Right forelimb (tissue), 1 donor: ENCODE measurements around the gene WFDC12.

Experiments used
- DNase-seq: peaks from one replicate; pipeline ENCODE4 v3.0.0-alpha.2; 2018

The WFDC12 gene

DNA sequence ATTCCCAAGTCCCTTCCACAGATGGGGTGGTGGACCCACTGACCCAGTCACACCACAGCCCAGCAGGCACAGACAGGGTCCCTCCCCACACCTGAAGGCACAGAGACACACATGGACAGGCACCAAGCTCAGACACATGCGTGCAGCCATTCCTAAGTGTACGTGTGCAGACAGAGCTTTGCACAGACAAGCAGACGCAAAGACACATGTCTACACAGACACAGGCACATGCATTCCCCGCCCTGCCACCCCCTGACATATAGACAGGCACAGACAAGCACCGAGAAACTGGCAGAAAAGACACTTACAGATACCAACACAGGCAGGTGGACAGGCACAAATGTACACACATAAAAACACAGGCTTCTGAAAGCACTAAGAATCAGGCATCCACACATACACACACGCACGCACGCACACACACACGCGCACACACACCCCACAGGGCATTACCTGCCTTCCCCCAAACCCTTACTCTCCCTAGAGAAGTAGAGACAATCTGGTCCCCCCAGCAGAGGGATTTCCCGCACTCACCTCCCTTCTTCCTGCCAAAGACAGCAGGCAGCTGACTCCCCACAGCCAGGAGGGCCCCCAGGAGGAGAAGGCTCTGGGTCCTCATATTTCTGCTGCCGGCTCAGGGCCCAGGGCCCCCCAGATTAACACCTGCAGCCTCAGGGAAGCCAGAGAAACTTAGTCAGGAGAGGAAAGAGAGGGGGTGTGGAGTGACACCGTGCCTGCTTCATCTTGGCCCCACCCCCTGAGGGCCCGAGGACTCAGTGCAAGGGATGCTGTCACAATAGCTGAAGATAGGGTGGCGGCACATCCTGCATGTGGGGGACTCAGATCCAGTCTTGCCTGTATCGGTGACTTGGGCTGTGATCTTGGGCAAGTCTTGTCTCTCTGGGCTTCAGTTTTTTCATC is 9.5 kb downstream of the WFDC12 start, which contains the start of gene WFDC5:
Gene WFDC5 (minus strand): TSS at position 710 of the 921 bp plus-strand sequence. CDS start 91 bp downstream, at position 619.
- DNase-seq: no peak

DNA sequence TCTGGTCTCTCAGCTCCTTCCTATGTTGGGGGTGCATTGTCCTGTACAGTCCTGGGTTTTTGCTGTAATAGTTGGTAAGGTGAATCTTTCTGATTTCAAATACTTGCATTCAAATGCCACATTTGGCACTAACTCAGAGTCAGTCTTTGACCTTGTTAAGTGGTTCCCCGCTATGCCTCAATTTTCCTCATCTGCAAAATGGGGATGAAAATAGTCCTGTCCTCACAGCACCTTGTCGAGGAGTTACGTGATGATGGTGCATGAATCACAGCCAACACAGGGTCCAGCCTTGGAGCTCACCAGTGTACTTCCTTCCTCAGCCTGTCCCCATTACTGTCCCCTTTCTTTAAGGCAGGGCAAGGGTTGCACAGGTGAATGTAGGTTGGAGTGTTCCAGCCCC is 10.4 kb downstream of the WFDC12 start:
- no peak for DNase-seq

DNA sequence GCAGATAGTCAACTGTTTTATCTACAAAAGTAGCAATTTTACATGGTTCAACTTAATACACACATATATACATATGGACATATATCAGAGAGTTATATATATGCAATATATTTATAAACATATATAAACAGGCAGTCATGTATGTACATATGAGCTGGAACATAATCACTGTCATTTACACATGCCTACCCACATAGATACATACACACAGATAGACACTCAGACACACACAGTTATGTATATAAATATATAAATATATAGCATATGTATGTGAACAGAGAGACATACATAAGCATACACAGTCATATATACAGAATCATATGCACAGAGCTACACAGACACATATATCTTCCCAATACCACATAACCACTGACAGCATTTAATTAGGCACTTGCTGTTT is 11.5 kb downstream of the WFDC12 start:
- no peak for DNase-seq

DNA sequence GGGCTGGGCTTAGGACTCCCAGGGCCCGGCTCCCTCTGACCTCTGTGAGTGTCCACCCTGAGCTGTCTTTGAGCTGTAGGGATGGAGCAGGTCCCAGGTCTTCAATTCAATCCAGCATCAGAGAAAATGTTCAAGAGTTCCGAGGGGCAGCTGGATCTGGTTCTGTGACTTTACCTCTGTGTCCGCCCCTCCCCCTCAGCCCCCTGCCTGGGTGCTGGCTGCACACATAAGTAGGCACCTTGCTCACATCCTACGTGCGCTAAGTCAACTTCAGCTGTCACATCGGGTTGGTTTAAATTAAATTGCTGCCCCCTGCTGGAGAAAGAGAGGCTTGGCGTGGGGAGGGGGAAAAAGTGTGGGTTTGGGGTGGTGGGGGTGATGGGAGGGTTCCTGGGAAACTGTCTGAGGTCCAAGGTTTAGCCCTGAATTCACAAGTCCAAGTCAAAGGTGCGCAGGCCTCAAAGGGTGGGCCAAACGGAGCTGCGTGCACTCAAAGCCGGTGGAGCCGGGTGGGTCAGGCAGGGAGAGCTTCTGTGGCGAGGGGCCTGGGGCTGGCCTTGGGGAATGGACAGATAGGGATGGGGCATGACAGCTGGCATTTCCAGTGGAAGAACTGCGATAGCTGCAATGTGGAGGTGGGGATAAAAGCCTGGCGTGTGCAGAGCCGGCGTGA is 12.3 kb downstream of the WFDC12 start:
- DNase-seq: no peak

DNA sequence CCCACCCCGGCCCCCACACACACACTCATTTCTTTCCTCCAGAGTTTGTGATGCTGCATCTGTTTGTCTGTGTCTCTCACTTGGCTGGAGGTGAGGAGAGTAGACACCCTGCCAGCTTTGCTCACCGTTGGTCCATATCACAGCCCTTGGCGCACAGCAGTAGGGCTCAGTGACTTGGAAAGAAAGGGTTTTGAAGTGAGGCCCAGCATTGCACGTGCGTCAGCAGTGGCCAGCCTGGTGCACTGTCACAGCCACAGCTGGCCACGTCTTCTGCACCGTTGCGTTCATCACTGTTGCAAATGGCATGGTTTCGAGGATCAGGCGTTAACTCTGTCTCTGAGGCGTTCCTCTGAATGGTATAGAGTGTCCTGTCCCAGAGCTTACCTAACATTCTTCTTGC is 13.0 kb downstream of the WFDC12 start:
- no peak for DNase-seq

DNA sequence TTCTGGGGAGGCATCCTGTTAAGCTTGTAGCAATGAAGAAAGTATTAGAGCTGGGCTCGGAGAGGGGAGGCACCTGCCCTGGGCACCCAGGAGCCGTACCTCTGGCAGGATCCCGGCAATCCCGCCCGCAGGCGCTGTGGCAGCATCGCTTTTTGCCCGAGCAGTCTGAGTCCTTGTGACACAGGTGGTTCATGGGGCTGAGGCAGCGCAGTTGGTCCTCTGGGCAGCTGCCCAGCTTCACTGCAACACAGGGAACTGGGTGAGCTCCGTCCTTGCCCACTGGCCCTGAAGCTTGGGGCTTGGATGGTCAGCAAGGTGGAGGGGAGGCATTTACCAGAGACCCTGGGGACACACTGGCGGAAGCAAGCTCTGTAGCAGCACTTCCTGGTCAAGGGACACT is 14.0 kb downstream of the WFDC12 start:
- no peak for DNase-seq

DNA sequence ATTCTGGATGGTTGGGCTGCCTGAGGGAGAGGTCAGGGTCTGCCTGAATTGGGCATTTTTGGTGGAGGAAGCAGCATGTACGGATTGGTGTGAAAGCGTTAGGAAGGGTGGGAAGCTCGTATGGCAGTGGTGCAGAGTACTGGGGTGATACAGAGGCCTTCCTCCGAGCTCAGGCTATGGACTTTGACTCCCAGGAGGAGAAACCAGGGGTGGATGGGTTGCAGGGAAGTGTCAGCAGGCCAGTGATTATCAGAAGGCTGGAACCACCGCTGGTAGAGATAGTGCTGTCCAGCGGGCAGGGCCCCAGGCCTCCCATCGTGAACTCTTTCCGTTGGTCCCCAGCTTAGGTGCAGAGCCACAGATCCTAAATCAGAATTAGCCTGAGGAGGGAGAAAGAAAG is 14.6 kb downstream of the WFDC12 start:
- no peak for DNase-seq

DNA sequence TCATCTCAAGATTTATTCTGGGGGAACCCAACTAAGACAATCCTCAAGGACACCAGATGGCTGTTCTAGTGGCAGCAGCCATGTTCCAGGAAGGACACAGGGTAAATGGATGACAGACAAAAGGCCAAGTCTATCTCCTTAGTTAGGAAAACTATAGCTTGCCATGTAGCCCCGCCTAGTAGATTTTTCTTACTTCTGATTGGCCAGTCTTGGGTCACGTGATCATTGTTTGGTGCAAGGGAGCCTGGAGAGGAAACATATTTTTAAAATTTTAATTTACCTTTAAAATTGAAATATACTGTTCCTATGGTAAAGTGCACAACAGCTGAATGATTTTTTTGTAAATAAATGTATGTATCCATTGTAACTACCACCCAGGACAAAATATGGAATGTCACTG is 18.9 kb downstream of the WFDC12 start:
- DNase-seq: no peak

DNA sequence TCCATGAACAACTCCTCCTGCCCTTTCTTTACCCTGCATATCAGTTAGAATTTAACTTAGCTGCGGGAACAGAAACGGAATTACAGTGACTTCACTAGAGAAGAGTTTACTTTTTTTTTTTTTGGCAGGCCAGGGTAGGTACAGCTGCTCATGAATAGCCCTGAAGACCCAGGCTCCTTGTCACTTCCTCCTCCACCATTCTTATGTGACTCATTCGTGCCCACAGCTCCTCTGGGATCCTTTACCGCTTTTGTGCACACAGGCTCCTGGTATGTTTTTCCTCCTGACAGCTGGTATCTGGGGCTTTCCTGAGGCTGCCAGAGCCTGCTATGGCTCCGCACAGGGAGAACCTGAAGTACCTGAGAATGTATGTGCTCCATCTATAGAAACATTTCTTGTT is 19.5 kb downstream of the WFDC12 start:
- no peak for DNase-seq

DNA sequence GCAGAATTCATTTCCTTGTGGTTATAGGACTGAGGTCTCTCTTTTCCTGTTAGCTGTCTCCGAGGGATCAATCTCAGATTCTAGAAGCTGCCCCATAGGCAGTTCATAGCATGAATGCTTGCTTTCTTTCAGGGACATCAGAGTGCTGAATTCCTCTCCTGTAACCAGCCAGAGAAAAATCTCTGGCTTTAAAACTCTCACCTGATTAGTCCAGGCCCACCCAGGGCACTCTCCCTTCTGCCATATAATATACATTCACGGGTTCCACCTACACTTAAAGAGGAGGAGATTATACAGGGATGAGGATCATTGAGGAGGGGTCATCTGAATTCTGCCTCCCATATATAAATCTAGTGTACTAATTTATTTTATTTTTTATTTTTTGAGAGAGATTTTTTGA is 21.2 kb downstream of the WFDC12 start:
- no peak for DNase-seq

DNA sequence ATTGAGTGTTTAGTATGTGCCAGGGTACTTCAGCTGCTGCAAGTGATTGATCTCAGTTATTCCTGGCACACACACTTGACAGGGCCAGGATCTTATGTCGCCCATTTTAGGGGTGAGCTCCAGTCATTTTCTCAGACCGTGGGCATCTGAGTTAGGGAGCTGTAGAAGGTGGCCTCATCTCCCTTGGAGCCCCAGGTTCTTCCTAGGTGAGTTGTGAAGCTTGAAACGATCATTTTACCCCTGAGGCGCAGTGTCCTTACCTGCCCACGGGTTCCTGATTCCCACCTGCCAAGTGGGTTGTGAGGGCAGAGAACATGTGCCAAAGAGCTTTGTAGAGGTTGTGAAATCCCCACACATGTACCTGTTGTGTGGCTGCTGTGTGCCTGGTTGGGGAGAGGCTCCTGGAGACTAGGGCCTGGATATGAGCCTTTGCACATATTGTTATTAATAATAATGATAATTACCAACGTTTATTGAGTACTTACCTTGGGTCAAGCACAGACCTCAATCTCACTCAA is 22.9 kb downstream of the WFDC12 start:
- DNase-seq: no peak

DNA sequence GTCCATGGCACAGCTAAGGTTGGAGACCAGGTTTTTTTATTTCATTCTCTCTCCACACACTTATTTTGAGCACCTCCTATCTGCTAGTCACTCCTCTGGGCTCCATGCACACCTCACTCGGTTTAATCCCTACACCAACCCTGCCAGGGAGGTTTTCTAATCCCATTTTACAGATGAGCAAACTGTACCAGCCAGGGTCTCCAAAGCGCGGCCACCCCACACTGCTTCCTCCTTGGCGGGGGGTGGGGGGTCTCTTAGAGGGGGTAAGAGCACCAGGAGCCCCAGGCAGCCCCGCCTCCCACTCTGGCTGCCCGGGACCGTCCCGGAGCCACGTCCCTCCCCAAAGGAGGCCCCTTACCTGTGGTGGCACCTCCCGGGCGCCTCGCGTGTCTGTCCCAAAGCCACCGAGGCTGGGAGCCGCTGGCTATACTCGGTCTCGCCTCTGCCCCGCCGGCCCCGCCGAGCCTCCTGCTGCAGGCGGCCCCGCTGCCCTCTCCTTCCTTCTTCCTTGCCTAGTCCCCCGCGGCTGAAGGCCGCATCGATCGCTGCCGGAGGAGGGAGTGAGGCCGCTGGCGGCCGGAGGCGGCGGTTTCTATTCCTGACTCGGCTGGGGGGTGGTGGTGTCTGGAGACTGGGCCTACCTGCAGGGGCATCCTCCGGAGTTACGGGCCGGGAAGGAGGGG is 23.6 kb downstream of the WFDC12 start, which contains the start of gene KCNS1:
Gene KCNS1 (minus strand): TSS at position 565 of the 683 bp plus-strand sequence. CDS start 1,891 bp downstream, outside the sequence.
- DNase-seq: no peak

DNA sequence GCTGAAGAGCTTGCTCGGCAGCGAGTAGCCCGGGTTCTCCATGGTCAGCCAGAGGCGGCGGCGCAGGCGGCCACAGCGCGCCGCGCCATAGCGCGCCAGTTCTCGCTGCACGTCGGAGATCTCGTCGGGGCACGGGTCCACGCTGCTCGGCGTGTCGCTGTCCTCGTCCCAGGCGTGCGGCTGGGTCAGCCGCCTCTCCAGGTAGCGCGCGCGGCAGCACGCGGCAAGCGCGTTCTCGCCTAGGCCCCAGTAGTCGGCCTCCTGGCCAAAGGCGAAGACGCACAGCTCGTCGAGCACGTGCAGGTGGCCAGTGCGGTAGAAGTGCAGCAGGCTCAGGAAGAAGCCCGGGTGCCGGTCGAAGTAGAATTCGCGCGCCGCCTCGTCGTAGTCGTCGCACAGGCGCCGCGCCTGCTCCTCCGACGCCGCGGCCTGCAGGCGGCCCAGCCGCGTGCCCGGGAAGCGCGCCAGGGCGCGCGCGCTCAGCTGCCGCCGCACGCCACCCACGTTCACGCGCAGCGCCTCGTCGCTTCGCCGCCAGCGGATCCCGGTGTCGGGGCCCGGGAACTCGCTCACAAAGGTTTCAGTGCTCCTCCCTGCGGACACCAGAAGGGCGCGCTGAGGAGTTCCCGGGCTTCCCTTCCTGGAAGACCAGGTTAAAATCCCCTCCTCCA is 26.0 kb downstream of the WFDC12 start:
- no peak for DNase-seq

DNA sequence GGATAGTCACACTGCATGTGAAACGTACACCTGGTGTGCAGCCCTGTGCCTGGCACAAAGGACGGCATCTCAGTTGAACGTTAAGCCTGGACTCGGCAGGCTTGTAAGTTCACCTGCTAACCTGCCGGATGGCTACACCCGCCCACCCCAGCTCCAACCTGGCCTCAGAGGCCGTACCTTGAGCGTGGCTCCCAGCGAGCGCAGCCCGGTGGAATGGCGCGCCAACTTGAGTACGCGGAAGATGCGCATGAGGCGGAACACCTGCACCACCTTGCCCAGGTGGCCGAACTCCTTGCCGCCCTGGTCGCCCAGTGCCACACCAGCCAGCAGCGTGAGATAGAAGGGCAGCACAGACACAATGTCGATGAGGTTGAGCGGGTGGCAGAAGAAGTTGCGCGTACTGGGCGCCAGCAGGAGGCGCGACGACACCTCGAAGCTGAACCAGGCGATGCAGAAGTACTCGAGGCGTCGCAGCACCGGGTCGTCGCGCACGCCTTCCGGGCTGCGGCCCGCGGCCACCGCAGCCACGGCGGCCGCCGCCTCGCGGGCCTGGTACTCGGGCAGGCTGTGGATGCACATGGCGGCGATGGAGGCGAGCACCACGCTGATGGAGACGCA is 26.7 kb downstream of the WFDC12 start:
- no peak for DNase-seq

DNA sequence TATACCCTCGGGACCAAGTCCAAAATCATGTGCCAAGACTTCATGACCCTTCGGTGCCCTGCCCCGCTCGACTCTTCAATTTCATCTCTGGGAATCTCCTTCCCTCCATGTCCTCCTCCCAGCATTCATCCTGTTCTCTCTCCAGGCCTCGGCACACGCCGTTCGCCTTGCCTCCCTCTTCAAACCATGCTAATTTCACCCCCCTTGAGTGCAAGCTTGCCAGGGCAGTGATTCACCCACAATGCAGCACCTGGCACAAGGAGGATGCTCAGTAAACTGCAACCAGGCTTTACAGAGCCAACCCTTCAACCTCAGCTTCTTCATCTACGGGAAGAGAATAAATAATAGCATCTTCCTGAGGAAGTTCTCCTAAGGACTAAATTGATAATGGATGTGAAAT is 27.5 kb downstream of the WFDC12 start:
- no peak for DNase-seq

DNA sequence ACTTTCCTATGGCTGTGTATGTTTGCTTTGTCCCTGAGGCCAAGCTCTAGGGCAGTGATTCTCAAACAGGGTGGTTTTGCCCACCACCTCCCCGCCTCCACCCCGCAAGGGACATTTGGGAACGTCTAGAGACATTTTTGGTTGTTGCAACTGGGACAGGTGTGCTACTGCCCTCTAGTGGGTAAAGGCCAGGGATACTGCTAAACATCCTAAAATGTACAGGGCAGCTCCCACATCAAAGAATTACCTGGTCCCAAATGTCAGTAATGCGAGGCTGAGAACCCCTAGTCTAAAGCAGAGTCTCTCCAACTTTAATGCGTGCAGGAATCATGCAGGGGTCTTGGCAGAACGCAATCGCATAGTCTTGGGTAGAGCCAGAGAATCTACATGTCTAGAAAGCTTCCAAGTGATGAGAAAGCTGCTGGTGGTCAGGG is 28.4 kb downstream of the WFDC12 start:
- peak; percentile 74 for DNase-seq

DNA sequence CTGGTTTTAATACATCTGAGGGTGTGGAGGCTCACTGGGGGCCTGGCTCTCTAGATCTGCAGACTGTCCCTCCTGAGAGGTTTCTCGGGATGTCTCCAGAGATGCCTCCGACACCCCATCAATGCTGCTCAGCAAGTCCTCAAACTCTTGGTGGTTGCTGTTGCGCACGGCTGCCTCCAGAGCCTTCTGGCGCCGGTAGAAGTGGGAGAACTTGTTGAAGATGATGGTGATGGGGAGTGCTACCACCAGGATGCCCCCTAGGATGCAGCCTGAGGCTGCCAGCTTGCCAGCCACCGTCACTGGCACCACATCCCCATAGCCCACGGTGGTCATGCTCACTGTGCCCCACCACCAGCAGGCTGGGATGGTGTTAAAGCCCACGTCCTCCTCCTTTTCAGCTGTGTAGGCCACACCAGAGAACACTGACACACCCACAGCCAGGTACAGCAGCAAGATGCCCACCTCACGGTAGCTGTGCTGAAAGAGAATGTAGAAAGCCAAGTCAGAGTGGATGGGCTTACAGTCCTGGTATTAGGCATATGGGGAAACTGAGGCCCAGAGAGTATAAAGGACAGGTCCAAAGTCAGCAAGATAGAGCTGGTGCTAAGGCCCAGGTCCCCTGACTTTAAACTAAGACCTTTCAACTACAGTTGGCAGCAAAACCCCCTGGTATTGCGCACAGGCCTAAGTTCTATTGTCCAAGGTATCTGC is 29.2 kb downstream of the WFDC12 start:
- DNase-seq: no peak

DNA sequence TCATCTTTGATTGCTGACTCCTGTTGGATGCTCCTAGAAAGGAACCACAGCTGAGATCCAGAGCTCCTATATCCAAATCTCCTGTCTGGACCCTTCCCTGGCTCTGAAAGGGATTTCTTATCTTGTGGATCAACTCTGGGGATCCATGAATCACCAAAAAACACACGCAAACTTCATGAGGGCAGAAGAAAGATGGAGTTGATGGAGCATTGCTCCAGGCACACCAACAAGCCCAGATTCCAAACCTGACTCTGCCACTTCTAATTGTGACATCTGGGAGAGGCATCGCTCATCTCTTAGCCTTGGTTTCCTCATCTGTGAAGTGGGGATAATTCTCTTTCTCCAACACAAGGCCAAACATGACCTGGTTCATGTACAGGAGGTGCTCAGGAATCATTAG is 30.1 kb downstream of the WFDC12 start:
- DNase-seq: no peak

DNA sequence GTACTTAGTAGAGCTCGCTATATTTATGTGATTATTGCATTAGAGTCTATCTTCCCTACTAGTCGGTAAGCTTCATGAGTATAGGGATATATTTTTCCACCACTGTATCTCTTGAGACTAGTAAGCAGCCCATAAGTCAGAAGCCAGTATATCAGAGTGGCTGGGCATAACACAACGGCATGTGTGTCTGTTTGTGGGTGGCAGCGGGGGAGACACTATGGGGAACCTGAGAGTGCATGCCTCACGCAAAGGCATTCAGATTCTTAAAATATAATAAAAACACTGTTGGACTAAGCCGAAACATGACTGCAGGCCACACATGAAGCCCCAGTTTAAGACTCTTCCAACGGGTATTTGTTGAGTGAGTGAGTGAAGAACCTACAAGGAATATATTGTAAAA is 31.4 kb downstream of the WFDC12 start:
- no peak for DNase-seq

DNA sequence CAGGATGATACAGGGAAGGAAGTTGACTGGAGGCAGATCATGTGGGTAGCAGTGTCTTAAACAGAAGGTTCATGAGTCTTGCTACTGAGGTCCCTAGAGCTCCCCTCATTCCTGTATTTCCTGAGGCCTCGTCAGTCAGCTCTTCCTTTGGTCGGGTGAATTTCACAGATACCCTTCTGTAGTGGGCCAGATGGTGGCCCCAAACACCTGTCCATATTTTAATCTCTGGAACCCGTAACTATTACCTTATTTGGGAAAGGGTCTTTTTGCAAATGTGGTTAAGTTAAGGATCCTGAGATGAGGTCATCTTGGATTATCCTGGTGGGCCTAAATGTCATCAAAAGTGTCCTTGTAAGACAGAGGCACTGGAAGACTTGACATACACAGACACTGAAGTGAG is 32.9 kb downstream of the WFDC12 start:
- no peak for DNase-seq

DNA sequence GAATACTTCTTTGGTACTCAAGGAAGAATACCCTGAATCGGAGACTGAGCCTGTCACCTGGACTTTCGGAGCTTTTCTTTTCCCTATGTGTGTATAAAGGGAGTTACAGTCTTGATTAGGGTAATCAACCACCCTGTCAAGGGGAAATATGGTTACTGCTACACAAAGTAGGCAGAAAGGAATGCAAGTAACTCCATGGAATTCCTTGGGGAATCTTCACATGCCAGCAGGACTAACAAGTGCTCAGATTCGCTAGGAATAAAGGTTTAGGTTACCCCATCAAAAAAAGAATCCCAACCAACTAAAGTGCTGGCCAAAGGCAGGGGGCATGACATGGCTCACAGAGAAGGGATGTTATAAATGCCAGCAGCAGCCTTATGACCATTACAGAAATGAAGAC is 33.8 kb downstream of the WFDC12 start:
- DNase-seq: no peak

DNA sequence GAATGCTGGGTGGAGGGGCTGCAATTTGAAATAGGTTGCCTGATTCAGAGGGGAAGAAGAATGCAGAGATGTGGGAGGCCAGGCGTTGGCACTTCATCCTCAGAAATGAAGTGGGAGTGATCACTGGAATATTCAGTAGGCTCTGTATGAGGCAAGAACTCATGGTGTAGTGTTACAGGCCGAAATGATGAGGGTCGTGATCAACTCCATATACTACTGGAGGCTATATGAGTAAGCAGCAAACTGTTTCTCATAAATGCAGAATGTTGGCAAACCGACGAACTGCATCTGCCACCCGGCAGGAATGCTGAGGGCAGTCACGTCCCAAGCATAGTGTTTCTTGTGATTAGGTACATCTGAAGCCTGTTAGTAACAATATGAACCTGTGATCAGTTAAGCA is 36.0 kb downstream of the WFDC12 start:
- DNase-seq: no peak
